IPS-18a (cell line): ENCODE results near the gene SH3YL1.
A peak's percentile ranks its signal among the peaks of the same experiment; 100 is the strongest.

Source experiments
- H3K27ac ChIP-seq: one replicate; pipeline ENCODE4 v1.5.1; 2013; ENCODE audit warnings: low read length
- H3K27me3 ChIP-seq: one replicate; pipeline ENCODE4 v1.6.1; 2013; ENCODE audit warnings: mild to moderate bottlenecking, low read length; ENCODE audit not compliant: control insufficient read depth, insufficient read depth
- H3K36me3 ChIP-seq: one replicate; pipeline ENCODE4 v1.6.1; 2013; ENCODE audit warnings: low read depth, low read length; ENCODE audit not compliant: control insufficient read depth
- H3K4me1 ChIP-seq: one replicate; pipeline ENCODE4 v1.6.1; 2013; ENCODE audit warnings: low read depth, low read length; ENCODE audit not compliant: control insufficient read depth
- H3K4me3 ChIP-seq: one replicate; pipeline ENCODE4 v1.5.1; 2013; ENCODE audit warnings: low read length
- H3K9ac ChIP-seq: one replicate; pipeline ENCODE4 v1.6.1; 2013; ENCODE audit warnings: mild to moderate bottlenecking, low read length, moderate library complexity
- H3K9me3 ChIP-seq: one replicate; pipeline ENCODE4 v1.6.1; 2013; ENCODE audit warnings: low read depth, low read length; ENCODE audit not compliant: control insufficient read depth

Gene SH3YL1

GRCh38 chr2:264493-265468 lies 949 bp upstream of the SH3YL1 start, which contains the start of gene ACP1:
Gene ACP1 (plus strand): TSS chr2:264947. CDS start chr2:264965, 18 bp downstream.
- peaks cover 3% of the 10 kb centered on the region for H3K4me1 ChIP-seq
- peak within 1 kb of the TSS; percentile 93 for H3K9ac ChIP-seq
- no peaks in the 10 kb centered on the region for H3K36me3 ChIP-seq
- H3K27me3 ChIP-seq = peaks cover 23% of the 10 kb centered on the region
- H3K9me3 ChIP-seq = no peaks in the 10 kb centered on the region
- peak within 1 kb of the TSS; percentile 72 for H3K27ac ChIP-seq
- H3K4me3 ChIP-seq = peak within 1 kb of the TSS; percentile 96

- peak overlapping the region; percentile 43 for H3K9ac ChIP-seq
- H3K36me3 ChIP-seq = no peaks in the 10 kb centered on the region
- H3K27me3 ChIP-seq = peaks cover 23% of the 10 kb centered on the region
- peak overlapping the region; percentile 69 for H3K4me3 ChIP-seq
- H3K4me1 ChIP-seq = peaks cover 3% of the 10 kb centered on the region
- no peak overlapping the region for H3K27ac ChIP-seq
- H3K9me3 ChIP-seq = peaks cover 6% of the 10 kb centered on the region
Measured at GRCh38 chr2:263022-263738, 652 bp downstream of the SH3YL1 start.

- H3K36me3 ChIP-seq = no peaks in the 10 kb centered on the region
- peaks cover 23% of the 10 kb centered on the region for H3K27me3 ChIP-seq
- H3K4me1 ChIP-seq = peaks cover 3% of the 10 kb centered on the region
- no peak overlapping the region for H3K27ac ChIP-seq
- no peak overlapping the region for H3K9ac ChIP-seq
- peaks cover 15% of the 10 kb centered on the region for H3K9me3 ChIP-seq
- no peak overlapping the region for H3K4me3 ChIP-seq
Measured at GRCh38 chr2:262117-262516, 1.7 kb downstream of the SH3YL1 start.

GRCh38 chr2:260507-261161 lies 3.2 kb downstream of the SH3YL1 start:
- Histone ChIP-seq H3K9me3 (peaks cover 17% of the 10 kb centered on the region), H3K4me3 (no peak overlapping the region), H3K27me3 (peaks cover 23% of the 10 kb centered on the region), H3K9ac (no peak overlapping the region), H3K36me3 (no peaks in the 10 kb centered on the region), H3K4me1 (no peaks in the 10 kb centered on the region), H3K27ac (no peak overlapping the region)

GRCh38 chr2:259789-260331 lies 4.0 kb downstream of the SH3YL1 start:
- Histone ChIP-seq H3K9ac (no peak overlapping the region), H3K4me1 (no peaks in the 10 kb centered on the region), H3K27me3 (peaks cover 23% of the 10 kb centered on the region), H3K27ac (no peak overlapping the region), H3K4me3 (no peak overlapping the region), H3K36me3 (no peaks in the 10 kb centered on the region), H3K9me3 (peaks cover 17% of the 10 kb centered on the region)

- H3K4me1 ChIP-seq = no peaks in the 10 kb centered on the region
- H3K27me3 ChIP-seq = peaks cover 21% of the 10 kb centered on the region
- H3K36me3 ChIP-seq = no peaks in the 10 kb centered on the region
- peaks cover 17% of the 10 kb centered on the region for H3K9me3 ChIP-seq
- no peak overlapping the region for H3K9ac ChIP-seq
- H3K4me3 ChIP-seq = no peak overlapping the region
- H3K27ac ChIP-seq = no peak overlapping the region
Measured at GRCh38 chr2:258933-259332, 4.9 kb downstream of the SH3YL1 start.

GRCh38 chr2:257842-258241 lies 6.0 kb downstream of the SH3YL1 start:
- Histone ChIP-seq H3K27ac (no peak overlapping the region), H3K9me3 (peaks cover 17% of the 10 kb centered on the region), H3K4me1 (no peaks in the 10 kb centered on the region)

GRCh38 chr2:257429-257828 lies 6.4 kb downstream of the SH3YL1 start:
- no peak overlapping the region for H3K4me3 ChIP-seq
- H3K9me3 ChIP-seq = peaks cover 17% of the 10 kb centered on the region
- H3K27me3 ChIP-seq = peaks cover 6% of the 10 kb centered on the region
- no peaks in the 10 kb centered on the region for H3K36me3 ChIP-seq
- no peaks in the 10 kb centered on the region for H3K4me1 ChIP-seq
- H3K27ac ChIP-seq = no peak overlapping the region
- no peak overlapping the region for H3K9ac ChIP-seq

More at GRCh38 chr2:257842-258241, 6.0 kb downstream of the SH3YL1 start:
- H3K36me3 ChIP-seq = no peaks in the 10 kb centered on the region
- H3K27me3 ChIP-seq = peaks cover 10% of the 10 kb centered on the region
- no peak overlapping the region for H3K9ac ChIP-seq
- H3K4me3 ChIP-seq = no peak overlapping the region

- Histone ChIP-seq H3K9ac (no peak overlapping the region), H3K4me1 (no peaks in the 10 kb centered on the region), H3K9me3 (peaks cover 17% of the 10 kb centered on the region), H3K27me3 (no peaks in the 10 kb centered on the region), H3K27ac (no peak overlapping the region), H3K36me3 (no peaks in the 10 kb centered on the region), H3K4me3 (no peak overlapping the region)
Measured at GRCh38 chr2:256094-256493, 7.7 kb downstream of the SH3YL1 start.

GRCh38 chr2:255195-255594 lies 8.6 kb downstream of the SH3YL1 start:
- Histone ChIP-seq H3K27me3 (no peaks in the 10 kb centered on the region), H3K27ac (no peak overlapping the region), H3K4me1 (no peaks in the 10 kb centered on the region), H3K36me3 (no peaks in the 10 kb centered on the region), H3K9ac (no peak overlapping the region), H3K9me3 (peaks cover 17% of the 10 kb centered on the region), H3K4me3 (no peak overlapping the region)

GRCh38 chr2:254241-254640 lies 9.6 kb downstream of the SH3YL1 start:
- no peak overlapping the region for H3K27ac ChIP-seq
- peaks cover 17% of the 10 kb centered on the region for H3K9me3 ChIP-seq
- H3K4me1 ChIP-seq = no peaks in the 10 kb centered on the region

More at GRCh38 chr2:254241-254640, 9.6 kb downstream of the SH3YL1 start:
- Histone ChIP-seq H3K27me3 (no peaks in the 10 kb centered on the region), H3K9ac (no peak overlapping the region), H3K36me3 (no peaks in the 10 kb centered on the region), H3K4me3 (no peak overlapping the region)
